NCI-H146 (cell line): ENCODE data around the gene KCNK7.
A peak's percentile ranks its signal among the peaks of the same experiment; 100 is the strongest.
"Not testable (repeated sequence)": the region's sequence is repeated elsewhere in the genome, so short reads cannot be mapped to it uniquely, and the experiment has no call there.

Experiments
- DNase-seq: peaks from one replicate; lab custom pipeline; 2025; lab: John Stamatoyannopoulos, UW

The KCNK7 gene

DNA sequence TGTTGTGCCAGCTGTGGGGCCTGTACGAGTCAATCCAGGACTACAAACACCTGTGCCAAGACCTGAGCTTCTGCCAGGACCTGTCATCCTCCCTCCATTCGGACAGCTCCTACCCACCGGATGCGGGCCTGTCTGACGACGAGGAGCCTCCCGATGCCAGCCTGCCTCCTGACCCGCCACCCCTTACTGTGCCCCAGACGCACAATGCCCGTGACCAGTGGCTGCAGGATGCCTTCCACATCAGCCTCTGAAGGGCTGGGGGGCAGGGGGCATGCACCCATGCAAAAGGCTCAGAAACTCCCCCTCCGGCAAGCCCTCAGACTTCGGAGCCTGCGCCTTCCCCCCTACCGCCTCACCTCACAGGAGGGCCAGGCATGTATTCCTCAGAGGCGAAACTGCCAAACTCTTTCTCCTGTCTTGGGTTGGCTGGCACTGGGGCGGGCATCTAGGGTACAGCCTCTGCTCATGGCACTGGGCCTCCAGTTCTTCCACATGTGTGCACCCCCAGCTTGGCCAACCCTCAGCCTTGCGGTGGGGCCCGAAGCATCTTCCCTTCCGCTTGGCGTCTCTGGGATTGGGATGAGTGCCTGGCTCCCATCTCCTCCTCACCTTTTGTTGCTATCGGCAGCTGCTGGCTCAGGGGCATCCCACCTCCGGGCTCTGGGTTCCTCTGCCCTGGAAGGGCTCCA lies 22.1 kb downstream of the KCNK7 start:
- peak; percentile 38 for DNase-seq

DNA sequence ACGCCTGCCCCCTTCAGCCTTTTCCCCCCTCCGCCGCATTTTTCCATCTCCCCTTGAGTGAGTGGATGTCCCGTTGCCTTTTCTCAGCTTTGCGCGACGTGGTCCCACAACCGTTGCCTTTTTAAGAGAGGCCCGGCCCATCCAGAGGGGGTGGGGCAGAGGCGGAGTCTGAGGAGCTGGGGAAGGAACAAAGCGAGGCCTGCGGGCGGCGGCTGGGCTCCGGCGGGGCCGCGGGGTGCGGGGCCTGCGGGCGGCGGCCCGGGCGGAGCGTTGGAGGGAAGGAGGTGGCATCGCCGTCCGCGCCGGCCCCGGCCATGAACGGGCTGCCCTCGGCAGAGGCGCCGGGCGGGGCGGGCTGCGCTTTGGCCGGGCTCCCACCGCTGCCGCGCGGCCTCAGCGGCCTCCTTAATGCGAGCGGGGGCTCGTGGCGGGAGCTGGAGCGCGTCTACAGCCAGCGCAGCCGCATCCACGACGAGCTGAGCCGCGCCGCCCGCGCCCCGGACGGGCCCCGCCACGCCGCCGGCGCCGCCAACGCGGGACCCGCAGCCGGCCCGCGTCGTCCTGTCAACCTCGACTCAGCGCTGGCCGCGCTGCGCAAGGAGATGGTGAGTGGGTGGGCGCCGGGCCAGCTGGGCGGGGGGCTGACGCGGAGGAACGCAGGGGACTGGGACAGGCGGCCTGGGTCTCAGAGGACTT lies 23.1 kb downstream of the KCNK7 start, which contains the start of gene FAM89B:
TSS of gene FAM89B (plus strand) at position 183 of the 696 bp plus-strand sequence. CDS start at position 315, 132 bp downstream.
- peak; percentile 83 for DNase-seq

DNA sequence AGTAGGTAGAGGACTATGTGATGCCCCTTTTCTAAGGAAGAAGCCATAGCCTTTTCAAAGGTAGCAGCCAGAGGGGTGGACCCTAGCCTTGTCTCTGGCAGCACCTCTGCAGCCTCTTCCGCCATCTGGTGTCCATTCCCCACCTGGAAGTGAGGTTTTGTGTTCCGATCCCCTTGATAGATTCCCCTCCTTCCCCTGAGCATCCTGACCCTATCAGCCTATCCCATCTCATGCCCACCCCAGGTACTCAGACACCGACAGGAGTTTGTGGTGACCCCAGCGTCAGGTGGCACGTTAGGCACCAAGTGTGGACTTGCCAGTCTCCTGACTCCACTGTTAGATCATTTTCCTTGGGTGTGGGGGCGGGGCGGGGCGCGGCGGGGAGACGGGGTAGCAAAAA lies 23.7 kb downstream of the KCNK7 start:
- peak; percentile 35 for DNase-seq

DNA sequence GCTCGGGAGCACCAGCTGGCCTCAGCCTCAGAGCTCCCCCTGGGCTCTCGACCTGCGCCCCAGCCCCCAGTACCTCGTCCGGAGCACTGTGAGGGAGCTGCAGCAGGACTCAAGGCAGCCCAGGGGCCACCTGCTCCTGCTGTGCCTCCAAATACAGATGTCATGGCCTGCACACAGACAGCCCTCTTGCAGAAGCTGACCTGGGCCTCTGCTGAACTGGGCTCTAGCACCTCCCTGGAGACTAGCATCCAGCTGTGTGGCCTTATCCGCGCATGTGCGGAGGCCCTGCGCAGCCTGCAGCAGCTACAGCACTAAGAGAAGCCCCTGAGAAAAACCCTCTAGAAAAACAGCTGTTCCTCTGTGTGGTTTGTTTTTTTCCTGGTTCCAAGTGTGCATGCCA lies 24.2 kb downstream of the KCNK7 start:
- no peak for DNase-seq

DNA sequence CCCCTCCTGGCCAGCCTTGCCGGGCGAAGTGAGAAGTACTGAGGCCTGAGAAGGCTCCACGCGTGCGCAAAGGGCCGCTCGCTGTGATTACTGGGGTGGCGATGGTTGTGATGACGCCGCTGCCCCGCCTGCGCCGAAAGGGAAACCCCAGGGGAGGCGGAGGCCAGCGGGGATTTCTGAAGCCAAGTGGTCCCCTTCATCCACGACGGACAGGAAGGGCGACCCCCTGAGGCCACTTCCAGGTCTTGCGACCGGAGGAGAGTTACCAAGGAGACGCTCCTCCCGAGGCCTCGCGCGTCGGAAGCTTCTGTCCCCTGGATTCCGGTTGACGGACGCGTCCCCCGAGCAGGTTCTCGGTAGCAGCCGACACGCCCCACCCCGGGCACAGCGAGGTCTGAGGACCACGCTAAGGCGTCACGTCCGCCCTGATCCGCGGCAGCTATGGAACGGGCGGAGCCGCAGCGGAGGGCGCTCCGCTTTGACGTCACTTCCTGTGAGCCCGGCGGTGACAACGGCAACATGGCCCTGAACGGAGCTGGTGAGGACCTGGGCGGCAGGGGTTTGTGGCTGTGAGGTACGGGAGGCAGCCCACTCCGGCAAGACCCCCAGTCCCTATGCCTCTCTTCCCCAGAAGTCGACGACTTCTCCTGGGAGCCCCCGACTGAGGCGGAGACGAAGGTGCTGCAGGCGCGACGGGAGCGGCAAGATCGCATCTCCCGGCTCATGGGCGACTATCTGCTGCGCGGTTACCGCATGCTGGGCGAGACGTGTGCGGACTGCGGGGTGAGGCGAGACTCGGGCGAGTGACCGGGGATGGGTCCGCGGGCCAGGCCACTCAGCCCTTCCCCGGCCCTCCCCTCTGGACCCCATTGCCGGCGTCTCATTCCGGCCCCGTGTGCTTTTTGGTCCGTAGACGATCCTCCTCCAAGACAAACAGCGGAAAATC lies 25.4 kb downstream of the KCNK7 start, which contains the start of gene ZNRD2:
TSS of gene ZNRD2 (plus strand) at position 505 of the 946 bp plus-strand sequence. CDS start at position 520, 15 bp downstream.
- peak; percentile 97 for DNase-seq

DNA sequence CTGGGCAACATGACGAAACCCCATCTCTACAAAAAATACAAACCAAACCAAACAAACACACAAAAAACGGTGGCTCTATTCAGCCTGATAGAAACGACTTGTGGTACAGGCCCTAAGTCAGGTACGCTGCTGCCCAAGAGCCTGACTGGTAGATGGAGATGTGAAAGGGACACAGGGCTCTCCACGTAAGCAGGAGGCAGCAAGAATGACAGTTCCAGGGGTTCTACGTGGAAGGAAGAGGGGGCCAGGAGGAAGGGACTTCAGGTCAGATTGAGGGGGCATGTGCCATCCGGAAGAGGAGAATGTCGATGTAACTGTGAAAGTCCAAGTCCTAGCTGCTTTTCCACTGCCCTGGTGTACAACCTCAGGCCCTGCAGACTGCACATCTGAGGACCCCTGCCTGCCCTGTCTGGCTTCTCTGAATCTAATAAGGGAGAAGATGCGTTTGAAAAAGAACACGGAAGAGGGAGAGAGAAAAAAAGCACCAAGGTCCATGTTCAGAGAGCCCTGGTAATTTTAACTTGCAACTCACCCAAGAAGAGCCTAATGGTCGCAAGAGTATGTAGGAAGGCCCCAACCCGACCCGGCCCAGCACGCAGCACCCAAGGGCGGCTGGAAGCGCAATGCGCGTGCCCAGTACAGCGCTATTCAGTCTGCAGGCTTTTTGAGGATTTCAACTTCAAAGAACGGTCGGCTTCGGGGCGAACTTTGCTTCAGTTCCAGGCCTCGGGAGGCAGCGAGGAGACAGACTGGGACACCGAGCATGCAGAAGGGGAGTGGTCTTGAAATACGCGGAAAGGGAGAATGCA lies 26.2 kb downstream of the KCNK7 start:
- DNase-seq, result no peak

DNA sequence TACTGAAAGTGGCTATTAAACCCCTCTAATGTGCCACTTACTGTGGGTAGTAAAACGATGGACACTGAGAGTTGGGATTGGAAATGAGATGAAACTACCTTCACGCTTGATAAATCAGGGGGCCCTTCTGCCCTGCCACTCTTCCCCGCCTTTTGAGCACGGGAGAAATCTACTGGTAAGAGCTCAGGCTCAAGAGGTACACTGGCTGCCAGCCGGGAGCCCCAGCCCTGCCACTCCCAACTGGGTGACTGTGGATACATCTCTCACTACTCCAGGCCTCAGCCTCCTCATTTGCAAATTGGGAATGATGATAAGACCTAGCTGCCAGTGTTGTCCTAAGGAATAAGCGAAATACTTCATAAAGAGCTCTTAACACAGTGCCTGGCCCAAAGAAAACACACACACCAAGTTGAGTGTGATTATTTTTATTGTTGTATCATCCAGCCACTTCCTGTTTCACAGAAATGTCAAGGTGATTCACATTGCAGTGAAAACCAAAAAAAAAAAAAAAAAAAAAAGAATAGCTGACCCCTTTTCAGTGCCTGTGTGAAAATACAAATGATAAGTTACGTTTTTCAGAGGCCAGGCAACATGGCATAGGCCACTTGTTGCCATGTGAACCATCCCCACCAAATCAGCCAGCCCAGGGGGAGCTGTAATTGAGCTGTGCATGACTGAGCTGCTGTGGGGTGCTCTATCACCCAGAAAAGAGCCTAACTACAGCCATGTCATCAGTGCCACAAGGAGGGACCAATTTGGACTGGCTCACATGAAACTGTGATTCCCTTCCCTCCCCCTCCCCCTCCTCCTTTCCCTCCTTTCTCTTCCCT lies 29.8 kb downstream of the KCNK7 start:
- no peak for DNase-seq

DNA sequence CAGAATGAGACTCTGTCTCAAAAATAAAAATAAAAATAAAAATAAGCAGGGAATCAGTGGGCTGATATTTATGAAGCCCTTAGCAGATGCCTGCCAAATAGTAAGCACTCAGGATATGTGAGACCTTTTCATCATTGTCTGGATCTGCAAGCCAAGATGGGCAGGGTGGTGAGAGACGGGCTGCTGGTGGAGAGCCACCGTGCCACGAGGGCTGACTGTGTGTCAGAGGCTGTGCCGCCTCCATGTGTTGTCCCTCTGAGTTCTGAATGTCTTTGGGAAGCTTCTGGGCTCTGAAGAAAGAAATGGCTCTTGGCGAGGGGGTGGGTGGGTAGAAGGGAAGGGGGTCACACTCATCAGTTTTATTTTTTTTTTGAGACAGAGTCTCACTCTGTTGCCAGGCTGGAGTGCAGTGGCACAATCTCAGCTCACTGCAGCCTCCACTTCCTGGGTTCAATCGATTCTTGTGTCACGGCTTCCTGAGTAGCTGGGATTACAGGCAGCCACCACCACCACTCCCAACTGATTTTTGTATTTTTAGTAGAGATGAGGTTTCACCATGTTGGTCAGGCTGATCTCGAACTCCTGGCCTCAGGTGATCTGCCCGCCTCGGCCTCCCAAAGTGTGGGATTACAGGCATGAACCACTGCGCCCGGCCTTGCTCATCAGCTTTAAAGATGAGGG lies 30.6 kb downstream of the KCNK7 start:
- DNase-seq, result not testable (repeated sequence)

DNA sequence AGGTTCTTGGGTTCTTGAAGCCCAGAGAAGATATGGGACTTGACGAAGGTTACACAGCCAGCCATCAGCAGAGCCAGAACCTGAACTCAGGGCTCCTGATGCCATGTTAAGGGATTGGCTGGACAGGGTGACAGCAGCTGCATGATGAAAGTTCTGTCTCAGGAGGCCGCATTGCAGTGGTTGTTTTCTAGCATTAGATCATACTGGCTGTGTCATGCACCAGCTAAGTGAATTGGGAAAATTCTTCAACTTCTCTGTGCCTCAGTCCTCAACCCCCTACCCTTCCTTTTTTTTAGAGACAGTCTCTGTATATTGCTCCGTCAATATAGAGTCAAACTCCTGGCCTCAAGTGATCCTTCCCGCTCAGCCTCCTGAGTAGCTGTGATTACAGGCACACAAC lies 32.0 kb downstream of the KCNK7 start:
- DNase-seq, result no peak

DNA sequence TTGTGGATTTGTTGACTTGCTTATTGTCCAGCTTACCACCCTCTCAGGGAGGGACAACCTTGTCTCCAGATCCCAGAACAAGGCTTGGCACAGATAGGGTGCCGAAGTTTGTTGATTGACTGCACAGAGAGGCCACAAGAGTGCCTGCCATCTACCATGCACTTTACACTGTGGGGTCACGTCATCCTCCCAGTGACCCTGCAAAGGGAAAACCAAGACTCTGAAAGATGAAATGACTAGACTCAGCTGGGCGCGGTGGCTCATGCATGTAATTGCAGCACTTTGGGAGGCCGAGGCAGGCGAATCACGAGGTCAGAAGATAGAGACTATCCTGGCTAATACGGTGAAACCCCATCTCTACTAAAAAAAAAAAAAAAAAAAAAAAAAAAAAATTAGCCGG lies 32.8 kb downstream of the KCNK7 start:
- DNase-seq, result no peak

DNA sequence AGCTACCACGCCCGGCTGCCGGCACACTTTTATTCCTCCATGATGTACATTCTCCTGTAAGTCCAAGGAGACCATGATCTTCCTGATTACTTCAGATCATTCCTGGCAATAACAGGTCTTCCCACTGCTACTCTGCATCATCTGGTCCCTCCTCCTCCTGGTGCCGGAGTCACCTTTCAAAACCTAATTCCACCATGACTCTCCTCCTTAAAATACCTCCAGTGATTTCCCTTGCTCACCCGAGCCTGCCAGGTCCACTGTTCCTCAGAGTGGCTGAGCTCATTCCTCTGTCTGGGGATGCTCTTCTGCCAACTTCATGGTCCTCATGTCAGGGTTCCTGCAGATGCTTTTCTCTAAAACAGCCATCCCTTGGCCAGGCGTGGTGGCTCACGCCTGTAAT lies 33.6 kb downstream of the KCNK7 start:
- no peak for DNase-seq

DNA sequence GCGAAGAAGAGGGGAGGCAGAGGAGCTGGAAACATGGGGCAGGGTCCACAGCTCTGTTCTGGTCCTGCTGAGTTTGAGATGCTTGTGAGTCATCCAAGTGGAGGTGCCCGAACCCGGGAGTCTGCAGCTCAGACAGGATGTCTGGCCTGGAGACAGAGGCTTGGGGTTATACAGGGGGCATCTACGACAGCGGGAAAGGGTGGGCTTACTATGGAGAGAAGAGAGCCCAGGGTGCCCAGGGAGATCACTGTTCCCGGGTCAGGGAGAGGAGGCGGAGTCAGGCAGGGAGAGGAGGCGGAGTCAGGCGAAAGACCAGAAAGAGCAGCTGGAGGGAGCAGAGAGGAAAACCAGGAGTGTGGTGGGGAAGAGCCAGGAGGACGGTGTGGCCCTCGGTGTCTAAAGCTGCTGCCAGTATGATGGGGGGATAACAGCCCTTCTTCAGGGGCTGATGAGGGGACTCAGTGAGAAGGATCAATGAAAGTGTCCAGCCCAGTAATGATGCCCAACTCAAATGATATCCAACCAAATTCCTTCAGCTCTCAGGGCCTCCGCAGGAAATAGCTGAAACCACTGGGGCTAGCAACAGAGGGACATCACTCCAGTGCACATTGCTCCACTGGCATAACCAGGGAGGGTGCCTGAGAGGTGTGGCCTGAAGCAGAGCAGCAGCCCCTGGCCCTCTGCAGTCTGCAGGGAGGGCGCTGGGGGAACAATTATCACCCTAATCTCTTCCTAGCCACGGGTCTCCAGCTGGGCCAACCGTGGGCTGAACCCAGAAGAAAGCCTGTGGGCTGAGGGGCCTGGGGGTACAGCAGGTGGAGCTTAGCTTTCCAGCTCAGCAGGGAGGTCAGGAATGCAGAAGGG lies 34.8 kb downstream of the KCNK7 start:
- DNase-seq, result peak; percentile 45

DNA sequence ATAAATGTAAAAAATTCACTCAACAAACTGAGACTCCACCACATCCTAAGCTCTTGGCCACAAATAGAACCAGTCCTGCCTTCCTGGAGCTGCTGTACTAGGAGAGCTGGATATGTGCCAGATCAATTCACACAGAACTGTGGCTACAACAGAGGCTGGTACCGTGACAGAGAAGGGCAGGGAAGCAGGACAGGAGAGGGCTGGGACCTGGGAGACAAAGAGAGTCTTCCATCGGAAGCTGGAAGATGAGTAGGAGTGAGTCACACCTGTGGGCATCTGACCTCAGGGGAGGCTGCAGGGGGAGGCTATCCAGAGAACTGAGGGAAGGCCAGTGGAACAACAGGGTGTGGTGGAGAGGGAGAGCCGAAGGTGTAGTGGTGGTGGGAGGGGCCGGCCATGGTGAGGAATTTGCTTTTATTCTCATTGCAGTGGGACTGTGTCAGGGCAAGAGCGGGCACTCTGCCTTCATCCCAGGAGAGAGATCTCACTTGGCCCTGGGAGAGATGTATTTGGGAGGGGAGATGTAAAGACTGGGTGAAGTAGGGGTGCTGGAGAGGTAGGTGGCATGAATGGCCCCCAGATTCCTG lies 35.6 kb downstream of the KCNK7 start:
- DNase-seq, result peak; percentile 48

DNA sequence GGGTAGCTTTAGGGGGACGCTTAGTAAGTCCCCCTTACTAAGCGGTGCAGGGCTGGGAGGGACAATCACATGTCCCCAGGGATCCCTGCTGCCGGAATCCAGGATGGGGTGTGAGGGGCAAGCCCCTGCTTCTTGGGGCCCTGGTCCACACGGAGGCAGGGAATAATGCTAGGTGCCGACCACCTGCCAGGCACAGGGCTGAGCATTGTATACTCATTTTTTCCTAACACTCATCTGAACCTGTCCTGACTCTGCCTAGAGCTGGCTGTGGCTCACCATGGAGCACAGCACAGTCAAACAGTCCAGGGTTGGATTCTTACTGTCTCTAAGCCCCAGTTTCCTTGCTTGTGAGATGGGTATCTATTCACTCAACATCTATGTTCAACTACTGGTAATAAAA lies 36.1 kb downstream of the KCNK7 start:
- DNase-seq, result no peak

DNA sequence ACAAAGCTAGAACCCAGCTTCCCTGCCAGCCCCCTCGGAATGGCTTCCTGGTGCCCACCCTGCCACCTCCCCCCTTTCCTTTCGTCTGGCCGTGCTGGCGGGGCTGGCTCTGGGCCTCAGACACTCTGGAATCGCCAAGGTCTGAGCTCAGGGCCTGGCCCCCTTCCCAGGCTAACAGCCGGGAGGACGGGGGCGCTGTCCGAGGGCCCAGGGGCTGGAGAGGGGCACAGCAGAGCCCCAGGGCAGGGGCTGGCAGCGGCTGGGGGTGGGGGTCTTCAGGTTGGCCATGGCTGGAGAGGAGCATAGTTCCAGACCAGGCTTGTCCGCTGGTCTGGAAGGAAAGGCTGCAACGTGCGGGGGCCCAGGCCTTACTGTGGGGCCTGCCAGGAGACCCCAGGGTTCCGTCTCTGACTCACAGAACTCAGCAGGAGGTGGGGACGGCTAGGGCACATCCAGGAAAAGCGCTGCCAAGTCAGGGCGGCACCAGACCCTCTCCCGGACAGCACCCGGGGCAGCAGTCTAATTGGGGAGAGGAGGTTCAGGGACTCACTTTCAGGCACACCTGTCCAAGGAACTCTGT lies 36.6 kb downstream of the KCNK7 start:
- DNase-seq, result no peak

DNA sequence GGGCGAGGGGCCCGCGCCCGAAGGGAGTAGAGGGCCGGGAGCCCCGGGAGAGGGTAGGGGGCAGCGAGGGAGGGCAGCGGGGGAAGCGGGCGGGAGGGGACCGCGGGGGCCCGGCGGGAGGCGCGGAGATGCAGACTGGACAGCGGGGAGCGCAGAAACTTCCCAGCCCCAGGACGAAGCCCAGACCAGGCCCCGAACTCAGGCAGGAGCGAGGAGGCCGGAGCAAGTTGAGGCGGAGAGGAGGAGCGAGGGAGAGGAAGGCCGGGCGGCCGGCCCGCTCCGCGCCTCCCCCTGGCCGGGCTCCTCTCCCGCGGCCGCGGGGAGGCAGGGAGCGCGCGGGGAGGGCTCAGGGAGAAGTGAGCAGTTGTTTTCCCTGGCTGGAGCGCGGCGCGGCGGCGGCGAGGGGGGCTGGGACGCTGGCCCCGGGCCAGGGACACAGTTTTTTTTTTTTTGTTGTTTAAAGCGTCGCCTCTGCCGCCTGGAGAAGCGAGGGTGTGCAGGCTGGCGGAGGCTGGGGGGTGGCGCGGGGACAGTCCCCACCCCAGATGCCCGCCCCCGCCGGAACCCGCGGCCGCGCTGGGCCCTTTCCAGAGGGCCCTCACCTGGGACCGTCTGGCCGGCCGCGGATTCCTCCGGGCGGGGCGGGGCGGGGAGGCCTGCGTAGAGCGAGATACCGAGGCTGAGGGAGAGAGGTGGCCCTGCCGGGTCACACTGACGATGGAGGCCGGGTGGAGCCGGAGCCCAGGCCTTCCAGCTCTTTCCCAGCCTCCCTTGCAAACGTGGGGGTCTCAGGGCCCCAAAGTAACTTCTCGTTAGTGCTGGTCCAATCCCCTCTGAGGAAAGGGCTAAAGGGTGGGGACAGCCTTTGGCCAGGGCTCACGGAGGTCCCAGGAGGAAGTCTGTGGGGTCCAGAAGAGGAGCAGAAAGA lies 37.3 kb downstream of the KCNK7 start, which contains the start of gene LTBP3:
TSS of gene LTBP3 (minus strand) at position 358 of the 928 bp plus-strand sequence. CDS start 400 bp downstream, outside the sequence.
- DNase-seq, result peak; percentile 80
